Thoracic aorta (tissue), 2 donors: ENCODE data around the gene ZC2HC1C. TPM values are rescaled to one million over a fixed set of nuclear protein-coding genes. Genes with fewer than 3 reads are reported as not detected.
"Not testable (repeated sequence)": the region's sequence is repeated elsewhere in the genome, so short reads cannot be mapped to it uniquely, and the experiment has no call there.

Experiments
- ATAC-seq: fragments of 150-250 bp; one replicate; pipeline ENCODE4 v1.8.0; 2017; ENCODE audit warnings: low read depth; ENCODE audit not compliant: insufficient number of reproducible peaks, low FRiP score
- DNase-seq: peaks from one replicate; pipeline ENCODE4 v3.0.0-alpha.2; 2020; ENCODE audit warnings: low spot score
- H3K27ac ChIP-seq, 2 donors: fragments of 200-600 bp; sonication (generic); 1 replicate in 1 of 2; 2 replicates in 1 of 2; pipeline ENCODE4 v1.5.1; 2016; ENCODE audit warnings: mild to moderate bottlenecking in 2 of 2, moderate library complexity in 2 of 2
- H3K27me3 ChIP-seq: fragments of 200-600 bp; sonication (generic); replicated peaks from 2 replicates; pipeline ENCODE4 v1.6.0; 2016; ENCODE audit warnings: mild to moderate bottlenecking; ENCODE audit not compliant: insufficient read depth
- H3K36me3 ChIP-seq: fragments of 200-600 bp; sonication (generic); one replicate; pipeline ENCODE4 v1.5.1; 2016
- H3K4me1 ChIP-seq, 2 donors: fragments of 200-600 bp; sonication (generic); 1 replicate in 1 of 2; 2 replicates in 1 of 2; pipeline versions ENCODE4 v1.5.1 to v1.6.0; 2016; ENCODE audit warnings: low read depth in 2 of 2, mild to moderate bottlenecking in 1 of 2; ENCODE audit not compliant: control insufficient read depth in 1 of 2
- H3K4me3 ChIP-seq: fragments of 200-600 bp; sonication (generic); 2 replicates; pipeline ENCODE4 v1.5.1; 2016; ENCODE audit warnings: mild to moderate bottlenecking
- H3K9me3 ChIP-seq: fragments of 200-600 bp; sonication (generic); 2 replicates; pipeline ENCODE4 v1.5.1; 2016
- total RNA-seq, 2 donors: library from RNA; depleted of rRNA; stranded (reverse); fragments of >200 nt; gene quantifications; one replicate each; pipeline versions ENCODE4 v1.1.0 to v1.2.3, GENCODE V29; 2016
- TF ChIP-seq, protein P1 (sequence below): fragments of 200-600 bp; sonication (generic); IDR thresholded peaks from one replicate; pipeline ENCODE4 v1.5.1; 2019; ENCODE audit warnings: antibody characterized with exemption

ZC2HC1C gene
- total RNA-seq, 2 donors from 2014 or later = 0.27 to 1.1 TPM

DNA sequence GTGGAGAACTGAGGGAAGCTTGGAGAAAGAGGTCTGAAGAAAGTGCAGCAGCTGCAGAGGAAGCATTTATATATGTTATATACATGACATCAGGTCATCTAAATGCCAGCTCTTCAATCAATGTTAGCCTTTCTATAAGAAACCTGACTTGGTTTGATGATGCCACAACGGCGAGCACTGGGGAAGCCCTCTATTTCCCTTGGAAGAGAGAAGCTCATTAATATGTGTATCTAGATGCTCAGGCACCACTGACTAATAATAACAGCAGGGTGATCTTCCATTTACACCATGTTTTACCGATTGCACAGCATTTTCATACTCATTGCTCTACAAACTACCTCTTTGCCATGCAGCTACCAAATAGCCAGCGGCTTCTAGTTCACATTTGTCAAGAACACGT lies 6.4 kb upstream of the ZC2HC1C start:
- no peaks in the 10 kb centered on the region for H3K9me3 ChIP-seq
- DNase-seq (no peak), ATAC-seq (no peak)
- H3K4me3 ChIP-seq = peak overlapping the region; percentile 86
- TF ChIP-seq, protein P1, sequence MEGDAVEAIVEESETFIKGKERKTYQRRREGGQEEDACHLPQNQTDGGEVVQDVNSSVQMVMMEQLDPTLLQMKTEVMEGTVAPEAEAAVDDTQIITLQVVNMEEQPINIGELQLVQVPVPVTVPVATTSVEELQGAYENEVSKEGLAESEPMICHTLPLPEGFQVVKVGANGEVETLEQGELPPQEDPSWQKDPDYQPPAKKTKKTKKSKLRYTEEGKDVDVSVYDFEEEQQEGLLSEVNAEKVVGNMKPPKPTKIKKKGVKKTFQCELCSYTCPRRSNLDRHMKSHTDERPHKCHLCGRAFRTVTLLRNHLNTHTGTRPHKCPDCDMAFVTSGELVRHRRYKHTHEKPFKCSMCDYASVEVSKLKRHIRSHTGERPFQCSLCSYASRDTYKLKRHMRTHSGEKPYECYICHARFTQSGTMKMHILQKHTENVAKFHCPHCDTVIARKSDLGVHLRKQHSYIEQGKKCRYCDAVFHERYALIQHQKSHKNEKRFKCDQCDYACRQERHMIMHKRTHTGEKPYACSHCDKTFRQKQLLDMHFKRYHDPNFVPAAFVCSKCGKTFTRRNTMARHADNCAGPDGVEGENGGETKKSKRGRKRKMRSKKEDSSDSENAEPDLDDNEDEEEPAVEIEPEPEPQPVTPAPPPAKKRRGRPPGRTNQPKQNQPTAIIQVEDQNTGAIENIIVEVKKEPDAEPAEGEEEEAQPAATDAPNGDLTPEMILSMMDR = no peak
- peaks cover 3 to 18% of the 10 kb centered on the region in 2 donors for H3K4me1 ChIP-seq
- H3K36me3 ChIP-seq = no peaks in the 10 kb centered on the region
- H3K27me3 ChIP-seq = no peaks in the 10 kb centered on the region
- H3K27ac ChIP-seq = no peak overlapping the region

- ATAC-seq (peak; percentile 77), DNase-seq (peak; percentile 70)
- no peaks in the 10 kb centered on the region for H3K36me3 ChIP-seq
- H3K4me3 ChIP-seq = peak within 1 kb of the TSS; percentile 86
- H3K9me3 ChIP-seq = no peaks in the 10 kb centered on the region
- TF ChIP-seq, protein P1 = no peak
- peaks cover 3 to 24% of the 10 kb centered on the region in 2 donors for H3K4me1 ChIP-seq
- H3K27ac ChIP-seq = peak within 1 kb of the TSS; percentile 5 to 51
- H3K27me3 ChIP-seq = no peaks in the 10 kb centered on the region
Measured at GRCh38 chr14:75063491-75064204, 5.8 kb upstream of the ZC2HC1C start, which contains the start of gene ACYP1. Gene ACYP1, minus strand, starts transcription at chr14:75064024. Its CDS starts 471 bp downstream, at chr14:75063553.

DNA sequence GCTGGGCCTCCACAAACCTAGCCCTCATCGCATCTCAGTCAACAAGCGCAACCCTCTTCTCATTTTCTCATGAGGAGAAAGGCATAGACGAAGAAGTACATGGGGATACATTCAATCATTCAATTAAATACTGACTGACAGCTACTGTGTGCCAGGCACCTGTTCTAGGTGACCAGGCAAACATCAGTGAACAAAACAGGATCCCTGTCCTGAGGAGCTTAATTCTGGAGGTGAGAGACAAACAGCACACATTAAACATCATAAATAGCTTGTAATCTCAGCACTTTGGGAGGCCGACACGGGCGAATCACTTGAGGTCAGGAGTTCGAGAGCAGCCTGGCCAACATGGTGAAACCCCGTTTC lies 5.3 kb upstream of the ZC2HC1C start:
- Histone ChIP-seq H3K36me3 (no peaks in the 10 kb centered on the region), H3K9me3 (no peaks in the 10 kb centered on the region), H3K27me3 (no peaks in the 10 kb centered on the region), H3K27ac (peak overlapping the region in 1 of 2 donors; percentile 51), H3K4me3 (peak overlapping the region; percentile 86), H3K4me1 (peaks cover 3 to 27% of the 10 kb centered on the region in 2 donors)
- TF ChIP-seq, protein P1 = no peak
- DNase-seq (no peak), ATAC-seq (no peak)

DNA sequence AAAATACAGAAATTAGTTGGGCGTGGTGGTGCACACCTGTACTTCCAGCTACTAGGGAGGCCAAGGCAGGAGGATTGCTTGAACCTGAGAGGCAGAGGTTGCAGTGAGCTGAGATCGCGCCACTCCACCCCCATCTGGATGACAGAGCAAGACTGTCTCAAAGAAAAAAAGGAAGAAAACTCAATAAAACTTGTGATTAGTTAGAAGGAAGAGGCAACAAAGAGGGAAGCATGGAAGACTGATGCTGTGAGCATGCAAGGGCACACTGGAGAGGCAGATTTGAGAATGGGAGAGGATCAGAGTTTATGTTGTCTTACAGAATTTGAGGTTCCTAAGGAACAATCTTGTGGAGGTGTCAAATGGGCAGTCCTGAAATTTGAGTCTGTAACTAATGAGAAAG lies 2.8 kb upstream of the ZC2HC1C start:
- Histone ChIP-seq H3K4me1 (peaks cover 5 to 37% of the 10 kb centered on the region in 2 donors), H3K36me3 (no peaks in the 10 kb centered on the region)

DNA sequence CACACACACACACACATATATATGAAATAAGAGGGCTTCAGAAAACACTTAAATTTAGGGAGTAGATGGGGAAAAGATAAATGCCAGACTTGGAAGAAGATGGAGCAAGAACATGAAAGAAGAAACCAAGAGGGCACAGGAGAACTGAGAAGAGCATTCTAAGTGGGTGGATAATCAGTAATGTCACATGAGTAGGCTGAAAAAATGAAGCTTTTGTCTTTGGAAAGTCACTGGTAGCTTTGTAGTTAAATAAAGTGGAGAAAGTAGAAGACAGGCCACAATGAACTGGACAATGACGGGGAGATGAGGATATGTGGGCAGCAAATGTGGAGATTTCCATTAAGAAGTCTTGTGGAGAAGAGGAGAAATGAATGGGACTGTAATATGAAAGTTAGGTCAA lies 2.2 kb upstream of the ZC2HC1C start:
- DNase-seq = no peak
- ATAC-seq = no peak
- H3K27ac ChIP-seq = peak overlapping the region in 1 of 2 donors; percentile 84
- H3K4me1 ChIP-seq = peaks cover 5 to 37% of the 10 kb centered on the region in 2 donors
- no peaks in the 10 kb centered on the region for H3K36me3 ChIP-seq
- H3K27me3 ChIP-seq = no peaks in the 10 kb centered on the region
- H3K9me3 ChIP-seq = no peaks in the 10 kb centered on the region
- TF ChIP-seq, protein P1 = no peak
- no peak overlapping the region for H3K4me3 ChIP-seq

More for the DNA sequence above, 2.8 kb upstream of the ZC2HC1C start:
- TF ChIP-seq, protein P1 = no peak
- Histone ChIP-seq H3K4me3 (no peak overlapping the region), H3K27me3 (no peaks in the 10 kb centered on the region), H3K27ac (no peak overlapping the region), H3K9me3 (no peaks in the 10 kb centered on the region)
- no peak for DNase-seq
- no peak for ATAC-seq

GRCh38 chr14:75067765-75068164 lies 1.7 kb upstream of the ZC2HC1C start:
- H3K27me3 ChIP-seq, ATAC-seq, H3K9me3 ChIP-seq, DNase-seq, H3K36me3 ChIP-seq: not testable (repeated sequence)
- H3K4me1 ChIP-seq = peaks cover 5 to 34% of the 10 kb centered on the region in 2 donors
- H3K27ac ChIP-seq = peak overlapping the region; percentile 81 to 84
- peak overlapping the region; percentile 74 for H3K4me3 ChIP-seq
